ENCODE data around the gene BTK. TPM values are rescaled to one million over a fixed set of nuclear protein-coding genes. Genes with fewer than 3 reads are reported as not detected.
A peak's percentile ranks its signal among the peaks of the same experiment; 100 is the strongest.

Gene BTK
- total RNA-seq, 1 experiment from 2014 or later: not detected

GRCh38 chrX:101393530-101394305, 7.7 kb upstream of the BTK start:
- no peak for DNase-seq (ENCODE audit: low spot score)

- no peak for DNase-seq (ENCODE audit: low spot score)
These were observed 5.8 kb upstream of the BTK start for GRCh38 chrX:101391831-101392230.

GRCh38 chrX:101390664-101391525, 4.9 kb upstream of the BTK start, which contains the start of gene RPL36A:
Gene RPL36A (plus strand): TSS chrX:101391011. CDS start chrX:101391044, 33 bp downstream.
- peak; percentile 91 for DNase-seq (ENCODE audit: low spot score)

GRCh38 chrX:101388604-101389003, 2.6 kb upstream of the BTK start:
- no peak for DNase-seq (ENCODE audit: low spot score)

- DNase-seq (ENCODE audit: low spot score): no peak
These were observed 523 bp upstream of the BTK start for GRCh38 chrX:101386542-101386885.

- DNase-seq (ENCODE audit: low spot score): no peak
These were observed 836 bp downstream of the BTK start for GRCh38 chrX:101385026-101385684.

GRCh38 chrX:101383679-101384205, 2.2 kb downstream of the BTK start:
- no peak for DNase-seq (ENCODE audit: low spot score)

GRCh38 chrX:101377547-101377946, 8.4 kb downstream of the BTK start:
- DNase-seq (ENCODE audit: low spot score): no peak

- DNase-seq (ENCODE audit: low spot score): no peak
These were observed 15.0 kb downstream of the BTK start for GRCh38 chrX:101370888-101371504.

GRCh38 chrX:101369687-101370086, 16.3 kb downstream of the BTK start:
- no peak for DNase-seq (ENCODE audit: low spot score)

- DNase-seq (ENCODE audit: low spot score): no peak
These were observed 17.2 kb downstream of the BTK start for GRCh38 chrX:101368800-101369199.

- no peak for DNase-seq (ENCODE audit: low spot score)
These were observed 20.6 kb downstream of the BTK start for GRCh38 chrX:101365301-101365795.

- DNase-seq (ENCODE audit: low spot score): no peak
These were observed 23.2 kb downstream of the BTK start for GRCh38 chrX:101362757-101363156.

GRCh38 chrX:101362116-101362515, 23.9 kb downstream of the BTK start:
- no peak for DNase-seq (ENCODE audit: low spot score)

- DNase-seq (ENCODE audit: low spot score): no peak
These were observed 25.6 kb downstream of the BTK start for GRCh38 chrX:101360390-101360789.

GRCh38 chrX:101359966-101360365, 26.0 kb downstream of the BTK start:
- no peak for DNase-seq (ENCODE audit: low spot score)

GRCh38 chrX:101357166-101357795, 28.7 kb downstream of the BTK start:
- DNase-seq (ENCODE audit: low spot score): no peak

GRCh38 chrX:101349193-101349562, 36.8 kb downstream of the BTK start:
- no peak for DNase-seq (ENCODE audit: low spot score)

- DNase-seq (ENCODE audit: low spot score): peak; percentile 75
These were observed 37.4 kb downstream of the BTK start, which contains the start of gene TIMM8A for GRCh38 chrX:101348452-101349192. Gene TIMM8A (minus strand): TSS chrX:101348742. CDS start chrX:101348664, 78 bp downstream.

- no peak for DNase-seq (ENCODE audit: low spot score)
These were observed 38.0 kb downstream of the BTK start for GRCh38 chrX:101347859-101348451.
